ENCODE data around the gene CHMP3. TPM values are rescaled to one million over a fixed set of nuclear protein-coding genes. Genes with fewer than 3 reads are reported as not detected.

CHMP3 gene
- polyA plus RNA-seq, 1 donor from 2014 or later = 31.8 TPM

DNA sequence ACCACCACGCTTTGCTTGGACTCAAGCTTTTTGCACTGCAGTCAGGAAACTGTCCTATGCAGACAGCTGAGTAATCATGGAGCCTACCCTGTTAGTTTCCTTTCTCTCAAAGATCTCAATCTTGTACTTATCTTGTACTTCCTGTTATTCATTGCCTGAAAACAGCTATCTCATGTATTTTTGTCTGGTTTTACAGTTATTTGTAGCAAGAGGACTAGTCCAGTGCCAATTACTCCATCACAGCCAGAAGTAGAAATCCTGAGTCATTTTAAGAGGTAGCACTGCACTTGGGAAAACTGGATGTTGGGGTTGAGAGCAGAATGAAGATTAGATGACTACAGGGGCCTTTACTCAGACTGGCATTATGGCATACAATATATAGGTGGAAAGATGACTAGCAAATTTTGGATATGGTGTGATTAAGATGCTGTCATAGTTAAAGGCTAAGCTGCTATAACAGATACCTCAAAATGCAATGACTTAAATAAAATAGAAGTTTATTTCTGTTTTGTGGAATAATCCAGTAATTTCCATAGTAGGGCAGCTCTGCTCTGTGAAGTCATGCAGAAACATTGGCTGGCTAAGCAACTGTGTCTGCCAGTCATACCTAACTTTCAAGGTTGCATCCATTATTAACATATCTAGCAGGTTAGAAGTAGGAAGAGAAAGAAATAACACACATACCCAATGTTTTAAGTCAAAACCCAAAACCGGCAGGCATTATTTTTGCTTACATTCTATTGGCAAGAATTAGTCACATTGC lies 21.1 kb upstream of the CHMP3 start:
- H3K9ac ChIP-seq (ENCODE audit: low read length) = no peak overlapping the region
- H4K20me1 ChIP-seq (ENCODE audit: insufficient read depth) = no peaks in the 10 kb centered on the region
- H3K79me2 ChIP-seq (replicated peaks; ENCODE audit: insufficient read depth, low read length) = no peaks in the 10 kb centered on the region
- H3K36me3 ChIP-seq (ENCODE audit: insufficient read depth, low read length) = no peaks in the 10 kb centered on the region
- no peak overlapping the region for H2AFZ ChIP-seq (ENCODE audit: low read depth, low read length)
- no peaks in the 10 kb centered on the region for H3F3A ChIP-seq (ENCODE audit: insufficient read depth, low read length, poor library complexity, severe bottlenecking)
- H3K9me2 ChIP-seq (ENCODE audit: insufficient read depth, low read length) = no peaks in the 10 kb centered on the region
- no peak overlapping the region for H3K4me3 ChIP-seq (ENCODE audit: low read length)
- H3K27ac ChIP-seq (ENCODE audit: low read length) = no peak overlapping the region
- H3K27me3 ChIP-seq (ENCODE audit: insufficient read depth, low read depth, low read length) = no peaks in the 10 kb centered on the region
- no peak overlapping the region for H3K4me2 ChIP-seq (ENCODE audit: low read length)
- TF ChIP-seq EZH2 (IDR thresholded peaks at IDR 0.05; ENCODE audit: borderline replicate concordance, insufficient read depth, low read length, poor library complexity, severe bottlenecking) = no peak
- no peaks in the 10 kb centered on the region for H3K9me3 ChIP-seq (ENCODE audit: low read length)

DNA sequence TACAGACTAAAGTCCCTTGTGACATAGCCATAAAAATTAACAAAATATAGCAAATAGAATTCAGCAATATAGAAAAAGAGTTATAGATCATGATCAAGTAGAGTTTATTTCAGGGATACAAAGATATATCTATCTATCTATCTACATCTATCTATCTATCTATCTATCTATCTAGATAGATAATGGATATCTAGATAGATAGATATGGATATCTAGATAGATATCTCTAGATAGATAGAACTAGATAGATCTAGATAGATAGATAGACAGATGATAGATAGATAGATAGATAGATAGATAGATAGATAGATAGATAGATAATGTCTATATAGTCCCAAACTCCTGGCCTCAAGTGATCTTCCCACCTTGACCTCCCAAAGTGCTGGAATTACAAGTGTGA lies 17.3 kb upstream of the CHMP3 start:
- no peak overlapping the region for H2AFZ ChIP-seq (ENCODE audit: low read depth, low read length)
- no peak overlapping the region for H3K27ac ChIP-seq (ENCODE audit: low read length)
- H4K20me1 ChIP-seq (ENCODE audit: insufficient read depth) = no peaks in the 10 kb centered on the region
- H3K4me2 ChIP-seq (ENCODE audit: low read length) = no peak overlapping the region
- no peaks in the 10 kb centered on the region for H3K9me3 ChIP-seq (ENCODE audit: low read length)
- no peaks in the 10 kb centered on the region for H3K36me3 ChIP-seq (ENCODE audit: insufficient read depth, low read length)
- no peak overlapping the region for H3K4me3 ChIP-seq (ENCODE audit: low read length)
- H3K79me2 ChIP-seq (replicated peaks; ENCODE audit: insufficient read depth, low read length) = no peaks in the 10 kb centered on the region
- no peaks in the 10 kb centered on the region for H3F3A ChIP-seq (ENCODE audit: insufficient read depth, low read length, poor library complexity, severe bottlenecking)
- no peaks in the 10 kb centered on the region for H3K9me2 ChIP-seq (ENCODE audit: insufficient read depth, low read length)
- no peaks in the 10 kb centered on the region for H3K27me3 ChIP-seq (ENCODE audit: insufficient read depth, low read depth, low read length)
- no peak overlapping the region for H3K9ac ChIP-seq (ENCODE audit: low read length)
- TF ChIP-seq MXI1 (conservative IDR thresholded peaks at IDR 0.05; ENCODE audit: poor library complexity, severe bottlenecking) = no peak
- TF ChIP-seq EP300 (conservative IDR thresholded peaks at IDR 0.05; ENCODE audit: poor library complexity, severe bottlenecking) = no peak
- no peak for TF ChIP-seq SMC3 (conservative IDR thresholded peaks at IDR 0.05; ENCODE audit: poor library complexity)
- TF ChIP-seq TAF1 (IDR thresholded peaks at IDR 0.05; ENCODE audit: low read depth) = no peak
- TF ChIP-seq, protein P1, sequence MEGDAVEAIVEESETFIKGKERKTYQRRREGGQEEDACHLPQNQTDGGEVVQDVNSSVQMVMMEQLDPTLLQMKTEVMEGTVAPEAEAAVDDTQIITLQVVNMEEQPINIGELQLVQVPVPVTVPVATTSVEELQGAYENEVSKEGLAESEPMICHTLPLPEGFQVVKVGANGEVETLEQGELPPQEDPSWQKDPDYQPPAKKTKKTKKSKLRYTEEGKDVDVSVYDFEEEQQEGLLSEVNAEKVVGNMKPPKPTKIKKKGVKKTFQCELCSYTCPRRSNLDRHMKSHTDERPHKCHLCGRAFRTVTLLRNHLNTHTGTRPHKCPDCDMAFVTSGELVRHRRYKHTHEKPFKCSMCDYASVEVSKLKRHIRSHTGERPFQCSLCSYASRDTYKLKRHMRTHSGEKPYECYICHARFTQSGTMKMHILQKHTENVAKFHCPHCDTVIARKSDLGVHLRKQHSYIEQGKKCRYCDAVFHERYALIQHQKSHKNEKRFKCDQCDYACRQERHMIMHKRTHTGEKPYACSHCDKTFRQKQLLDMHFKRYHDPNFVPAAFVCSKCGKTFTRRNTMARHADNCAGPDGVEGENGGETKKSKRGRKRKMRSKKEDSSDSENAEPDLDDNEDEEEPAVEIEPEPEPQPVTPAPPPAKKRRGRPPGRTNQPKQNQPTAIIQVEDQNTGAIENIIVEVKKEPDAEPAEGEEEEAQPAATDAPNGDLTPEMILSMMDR (IDR thresholded peaks at IDR 0.05; ENCODE audit: poor library complexity, severe bottlenecking) = no peak
- no peak for TF ChIP-seq EZH2 (IDR thresholded peaks at IDR 0.05; ENCODE audit: borderline replicate concordance, insufficient read depth, low read length, poor library complexity, severe bottlenecking)
- no peak for TF ChIP-seq POLR2AphosphoS5 (IDR thresholded peaks at IDR 0.05)
- TF ChIP-seq RAD21 (conservative IDR thresholded peaks at IDR 0.05) = no peak
- TF ChIP-seq, protein P2, sequence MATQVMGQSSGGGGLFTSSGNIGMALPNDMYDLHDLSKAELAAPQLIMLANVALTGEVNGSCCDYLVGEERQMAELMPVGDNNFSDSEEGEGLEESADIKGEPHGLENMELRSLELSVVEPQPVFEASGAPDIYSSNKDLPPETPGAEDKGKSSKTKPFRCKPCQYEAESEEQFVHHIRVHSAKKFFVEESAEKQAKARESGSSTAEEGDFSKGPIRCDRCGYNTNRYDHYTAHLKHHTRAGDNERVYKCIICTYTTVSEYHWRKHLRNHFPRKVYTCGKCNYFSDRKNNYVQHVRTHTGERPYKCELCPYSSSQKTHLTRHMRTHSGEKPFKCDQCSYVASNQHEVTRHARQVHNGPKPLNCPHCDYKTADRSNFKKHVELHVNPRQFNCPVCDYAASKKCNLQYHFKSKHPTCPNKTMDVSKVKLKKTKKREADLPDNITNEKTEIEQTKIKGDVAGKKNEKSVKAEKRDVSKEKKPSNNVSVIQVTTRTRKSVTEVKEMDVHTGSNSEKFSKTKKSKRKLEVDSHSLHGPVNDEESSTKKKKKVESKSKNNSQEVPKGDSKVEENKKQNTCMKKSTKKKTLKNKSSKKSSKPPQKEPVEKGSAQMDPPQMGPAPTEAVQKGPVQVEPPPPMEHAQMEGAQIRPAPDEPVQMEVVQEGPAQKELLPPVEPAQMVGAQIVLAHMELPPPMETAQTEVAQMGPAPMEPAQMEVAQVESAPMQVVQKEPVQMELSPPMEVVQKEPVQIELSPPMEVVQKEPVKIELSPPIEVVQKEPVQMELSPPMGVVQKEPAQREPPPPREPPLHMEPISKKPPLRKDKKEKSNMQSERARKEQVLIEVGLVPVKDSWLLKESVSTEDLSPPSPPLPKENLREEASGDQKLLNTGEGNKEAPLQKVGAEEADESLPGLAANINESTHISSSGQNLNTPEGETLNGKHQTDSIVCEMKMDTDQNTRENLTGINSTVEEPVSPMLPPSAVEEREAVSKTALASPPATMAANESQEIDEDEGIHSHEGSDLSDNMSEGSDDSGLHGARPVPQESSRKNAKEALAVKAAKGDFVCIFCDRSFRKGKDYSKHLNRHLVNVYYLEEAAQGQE (IDR thresholded peaks at IDR 0.05; ENCODE audit: borderline replicate concordance) = no peak

Data from neural cell (in vitro differentiated cells).